Fibroblast of skin of left quadriceps (primary cell): ENCODE data around the gene NUFIP1.
"Not testable (repeated sequence)": the region's sequence is repeated elsewhere in the genome, so short reads cannot be mapped to it uniquely, and the experiment has no call there.

Experiments
- DNase-seq, 2 experiments: peaks; one replicate each; pipeline ENCODE4 v3.0.0-alpha.2; 2013; ENCODE audit warnings: low read depth in 2 of 2

Gene NUFIP1

GRCh38 chr13:44989071-44989889 lies at the start of gene NUFIP1, which contains the start of gene GPALPP1:
Gene NUFIP1, minus strand, starts transcription at chr13:44989471. Its CDS starts 35 bp downstream, at chr13:44989436.
Gene GPALPP1, plus strand, starts transcription at chr13:44989538. Its CDS starts 117 bp downstream, at chr13:44989655.
- DNase-seq = peak; percentile 85 to 86

GRCh38 chr13:45036206-45036605 lies 46.9 kb upstream of the NUFIP1 start:
- DNase-seq = no peak

GRCh38 chr13:45034342-45034741 lies 45.1 kb upstream of the NUFIP1 start:
- DNase-seq = no peak

- no peak for DNase-seq
These were observed 35.6 kb upstream of the NUFIP1 start for GRCh38 chr13:45024847-45025246.

GRCh38 chr13:45021250-45021649 lies 32.0 kb upstream of the NUFIP1 start:
- DNase-seq = no peak

- DNase-seq = not testable (repeated sequence)
These were observed 30.7 kb upstream of the NUFIP1 start for GRCh38 chr13:45019981-45020380.

- no peak for DNase-seq
These were observed 27.6 kb upstream of the NUFIP1 start for GRCh38 chr13:45016792-45017425.

GRCh38 chr13:45015300-45015699 lies 26.0 kb upstream of the NUFIP1 start:
- no peak for DNase-seq

GRCh38 chr13:45011198-45011597 lies 21.9 kb upstream of the NUFIP1 start:
- no peak for DNase-seq

GRCh38 chr13:45007823-45008222 lies 18.6 kb upstream of the NUFIP1 start:
- DNase-seq = no peak

GRCh38 chr13:45007225-45007624 lies 18.0 kb upstream of the NUFIP1 start:
- no peak for DNase-seq

GRCh38 chr13:45004096-45004495 lies 14.8 kb upstream of the NUFIP1 start:
- no peak for DNase-seq

GRCh38 chr13:45003417-45003816 lies 14.1 kb upstream of the NUFIP1 start:
- no peak for DNase-seq

- no peak for DNase-seq
These were observed 670 bp upstream of the NUFIP1 start for GRCh38 chr13:44989941-44990340.

- no peak for DNase-seq
These were observed 10.9 kb downstream of the NUFIP1 start for GRCh38 chr13:44978328-44978727.

- DNase-seq = no peak
These were observed 12.2 kb downstream of the NUFIP1 start for GRCh38 chr13:44976949-44977583.

- no peak for DNase-seq
These were observed 13.1 kb downstream of the NUFIP1 start for GRCh38 chr13:44976196-44976595.

- DNase-seq = no peak
These were observed 15.0 kb downstream of the NUFIP1 start for GRCh38 chr13:44974056-44974793.

- no peak for DNase-seq
These were observed 16.2 kb downstream of the NUFIP1 start for GRCh38 chr13:44972956-44973581.

- DNase-seq = no peak
These were observed 17.3 kb downstream of the NUFIP1 start for GRCh38 chr13:44971656-44972595.
